SK-N-SH (cell line): Measurements from ENCODE around the gene KSR2. TPM values are rescaled to one million over a fixed set of nuclear protein-coding genes. Genes with fewer than 3 reads are reported as not detected.
A peak's percentile ranks its signal among the peaks of the same experiment; 100 is the strongest.

Experiments
- CTCF ChIA-PET: fragments of 300-600, 350-600 bp; formaldehyde crosslinking; extraction: SDS; loops from one replicate; lab custom pipeline; 2021; lab: Yijun Ruan, JAX
- POLR2A ChIA-PET: fragments of 350-600 bp; sonication (Branson Sonifier 250); formaldehyde crosslinking; extraction: SDS; loops from one replicate; lab custom pipeline; 2020; ENCODE audit warnings: antibody characterized with exemption, inconsistent platforms; lab: Yijun Ruan, JAX
- DNase-seq: peaks from one replicate; pipeline ENCODE4 v3.0.0; 2012
- H2AFZ ChIP-seq: fragments of 200-600 bp; sonication (generic); 2 replicates; pipeline ENCODE4 v1.8.1; 2016; ENCODE audit warnings: antibody characterized with exemption, mild to moderate bottlenecking, low read depth
- H3F3A ChIP-seq: fragments of 200-600 bp; sonication (generic); replicated peaks from 2 replicates; pipeline ENCODE3; 2016; ENCODE audit warnings: antibody characterized with exemption, mild to moderate bottlenecking; ENCODE audit not compliant: insufficient read depth
- H3K27ac ChIP-seq, 2 experiments: fragments of 200-500 bp in 1 of 2; fragments of 200-600 bp in 1 of 2; sonication (Bioruptor generic) in 1 of 2; sonication (generic), shearing (Covaris generic) in 1 of 2; 2 replicates each; pipeline versions ENCODE4 v1.5.1 to v1.6.1; 2014 to 2016; ENCODE audit warnings: low read depth in 2 of 2, inconsistent platforms in 1 of 2, low read length in 1 of 2, mild to moderate bottlenecking in 1 of 2, mixed read lengths in 1 of 2
- H3K27me3 ChIP-seq: fragments of 200-600 bp; sonication (generic), shearing (Covaris generic); 2 replicates; pipeline ENCODE4 v1.6.1; 2016; ENCODE audit warnings: mixed run types; ENCODE audit not compliant: insufficient read depth
- H3K36me3 ChIP-seq, 2 experiments: fragments of 200-500 bp in 1 of 2; fragments of 200-600 bp in 1 of 2; sonication (Bioruptor generic) in 1 of 2; sonication (generic) in 1 of 2; replicated peaks in 1 of 2; 2 replicates each; pipeline versions ENCODE3 to v1.5.1; 2014 to 2016; ENCODE audit warnings: low read length in 1 of 2, mild to moderate bottlenecking in 1 of 2; ENCODE audit not compliant: insufficient read depth in 2 of 2, control insufficient read depth in 1 of 2
- H3K4me1 ChIP-seq, 2 experiments: fragments of 200-500 bp in 1 of 2; fragments of 200-600 bp in 1 of 2; sonication (Bioruptor generic) in 1 of 2; sonication (generic), shearing (Covaris generic) in 1 of 2; 2 replicates each; pipeline versions ENCODE4 v1.5.1 to v1.6.1; 2014 to 2016; ENCODE audit warnings: low read depth in 1 of 2, low read length in 1 of 2, mixed run types in 1 of 2; ENCODE audit not compliant: insufficient read depth in 2 of 2, control insufficient read depth in 1 of 2
- H3K4me2 ChIP-seq: fragments of 200-600 bp; sonication (generic), shearing (Covaris generic); 2 replicates; pipeline ENCODE4 v1.6.1; 2017; ENCODE audit warnings: mixed run types
- H3K4me3 ChIP-seq, 2 experiments: fragments of 200-500 bp in 1 of 2; fragments of 200-600 bp in 1 of 2; sonication (Bioruptor generic) in 1 of 2; sonication (generic), shearing (Covaris generic) in 1 of 2; 2 replicates each; pipeline versions ENCODE4 v1.5.1 to v1.8.1; 2014 to 2016; ENCODE audit warnings: low read depth in 2 of 2, inconsistent platforms in 1 of 2, low read length in 1 of 2, mild to moderate bottlenecking in 1 of 2, mixed read lengths in 1 of 2, moderate library complexity in 1 of 2
- H3K79me2 ChIP-seq: fragments of 200-600 bp; sonication (generic); 2 replicates; pipeline ENCODE4 v1.8.1; 2017; ENCODE audit warnings: mild to moderate bottlenecking; ENCODE audit not compliant: insufficient read depth
- H3K9ac ChIP-seq: fragments of 200-600 bp; sonication (generic); 2 replicates; pipeline ENCODE4 v1.6.1; 2017; ENCODE audit warnings: mixed run types
- H3K9me2 ChIP-seq: fragments of 200-600 bp; sonication (generic); 2 replicates; pipeline ENCODE4 v1.6.1; 2017; ENCODE audit warnings: mixed run types
- H3K9me3 ChIP-seq: fragments of 200-600 bp; sonication (generic); 2 replicates; pipeline ENCODE4 v1.6.1; 2017; ENCODE audit warnings: mixed run types, mild to moderate bottlenecking, moderate library complexity
- H4K20me1 ChIP-seq: fragments of 200-600 bp; sonication (generic); 2 replicates; pipeline ENCODE4 v1.6.1; 2017; ENCODE audit warnings: mild to moderate bottlenecking, mixed run types; ENCODE audit not compliant: insufficient read depth
- EZH2phosphoT487 ChIP-seq: fragments of 200-600 bp; sonication (generic); IDR thresholded peaks from 2 replicates; pipeline ENCODE4 v1.6.1; 2017; ENCODE audit warnings: low read depth, mixed run types, mild to moderate bottlenecking, antibody characterized with exemption, moderate library complexity, borderline replicate concordance
- FOSL2 ChIP-seq: IDR thresholded peaks from 2 replicates; pipeline ENCODE4 v1.4.0; 2012; ENCODE audit warnings: low read depth, mild to moderate bottlenecking, moderate library complexity, borderline replicate concordance
- GATA2 ChIP-seq: sonication (generic); formaldehyde crosslinking; IDR thresholded peaks from 2 replicates; pipeline ENCODE4 v1.5.0; 2020; ENCODE audit warnings: mild to moderate bottlenecking, missing genetic modification reagents
- MXI1 ChIP-seq: IDR thresholded peaks from 2 replicates; pipeline ENCODE4 v1.6.1; 2012; ENCODE audit warnings: mild to moderate bottlenecking, low read depth, low read length, improper control_type of control experiment
- NFIC ChIP-seq: IDR thresholded peaks from 2 replicates; pipeline ENCODE4 v1.4.0; 2012; ENCODE audit warnings: borderline replicate concordance
- NRF1 ChIP-seq: IDR thresholded peaks from 2 replicates; pipeline ENCODE4 v1.6.1; 2012; ENCODE audit warnings: low read depth, mild to moderate bottlenecking, low read length
- POLR2AphosphoS5 ChIP-seq: IDR thresholded peaks from 2 replicates; pipeline ENCODE4 v1.6.1; 2012; ENCODE audit warnings: low read depth, low read length
- RAD21 ChIP-seq: IDR thresholded peaks from 2 replicates; pipeline ENCODE4 v1.6.1; 2012; ENCODE audit warnings: mild to moderate bottlenecking, low read length
- RCOR1 ChIP-seq: fragments of 150-350 bp; IDR thresholded peaks from 2 replicates; pipeline ENCODE4 v1.6.1; 2017; ENCODE audit warnings: antibody characterized with exemption, low read length
- RXRA ChIP-seq: IDR thresholded peaks from 2 replicates; pipeline ENCODE4 v1.4.0; 2012; ENCODE audit warnings: low read depth, mild to moderate bottlenecking, borderline replicate concordance
- SIN3A ChIP-seq: IDR thresholded peaks from 2 replicates; pipeline ENCODE4 v1.6.1; 2012; ENCODE audit warnings: low read depth, mild to moderate bottlenecking, low read length, moderate library complexity, borderline replicate concordance
- SMC3 ChIP-seq: IDR thresholded peaks from 2 replicates; pipeline ENCODE4 v1.6.1; 2012; ENCODE audit warnings: low read depth, low read length, improper control_type of control experiment
- WGBS: methylation state at CpG from one replicate; pipeline ENCODE4 v1.1.6; 2017; ENCODE audit warnings: low lambda C conversion rate; 5-methylcytosine and 5-hydroxymethylcytosine counted together
- polyA plus RNA-seq, 3 experiments: library from polyadenylated mRNA; depleted of rRNA; stranded (reverse); fragments of >200 nt; gene quantifications; 2 replicates each; pipeline ENCODE4 v1.2.3, GENCODE V29; 2012
- TF ChIP-seq, protein P1 (sequence below): IDR thresholded peaks from 2 replicates; pipeline ENCODE4 v1.4.0; 2012; ENCODE audit warnings: low read depth, borderline replicate concordance
- TF ChIP-seq, protein P2 (sequence below): IDR thresholded peaks from 2 replicates; pipeline ENCODE4 v1.6.1; 2012; ENCODE audit warnings: mild to moderate bottlenecking, low read depth, low read length, moderate library complexity
- TF ChIP-seq, protein P3 (sequence below): fragments of 200-600 bp; sonication (generic); IDR thresholded peaks from 2 replicates; pipeline ENCODE4 v1.6.1; 2017; ENCODE audit warnings: antibody characterized with exemption, mild to moderate bottlenecking, moderate library complexity

KSR2 gene
- polyA plus RNA-seq, 1 of the 3 experiments (the other 2 are of a cell fraction) = 0.12 TPM

DNA sequence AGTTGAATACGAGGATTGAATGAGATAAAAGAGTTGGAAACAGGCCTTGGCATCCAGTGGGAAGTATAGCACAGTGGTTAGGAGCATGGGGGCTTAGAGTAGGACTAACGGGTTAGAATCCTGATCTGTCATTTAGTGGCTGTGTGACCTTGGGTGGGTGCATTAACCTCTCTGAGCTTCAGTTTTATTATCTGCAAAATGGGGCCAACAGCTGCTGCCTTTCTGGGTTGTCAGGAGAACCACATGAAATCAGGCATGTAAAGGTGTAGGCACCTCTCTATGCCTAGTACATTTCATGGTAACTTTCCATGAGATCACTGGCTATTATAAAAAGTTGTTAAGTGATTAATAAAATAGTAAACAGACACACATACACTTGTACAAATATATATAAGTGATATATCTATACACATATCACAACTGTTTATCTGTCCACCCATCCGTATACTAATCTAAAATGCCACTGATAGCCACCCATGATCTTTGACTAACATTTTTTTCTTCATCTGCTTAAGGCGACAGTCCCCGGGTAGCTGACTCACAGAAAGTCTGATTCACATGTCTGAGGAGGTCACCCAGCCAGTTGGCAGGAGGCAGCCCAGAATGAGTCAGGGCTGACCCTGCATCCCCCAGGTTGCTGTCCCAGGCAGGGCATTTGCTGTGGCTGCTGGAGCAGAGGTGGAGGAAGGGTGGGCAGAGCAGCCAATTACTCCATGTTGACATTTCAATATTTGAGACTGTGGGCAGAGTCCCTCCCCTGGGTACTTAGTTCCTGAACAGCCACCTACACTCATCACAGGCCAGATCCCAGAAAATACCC lies 481.7 kb downstream of the KSR2 start:
- DNase-seq = no peak
- peaks cover 5% of the 10 kb centered on the region in 2 experiments; a peak in 2 of 4 replicates for H3K4me1 ChIP-seq
- peak overlapping the region; percentile 45; the same call in 1 of the 2 replicates for H3K4me2 ChIP-seq
- POLR2A ChIA-PET = no interaction called here
- no peaks in the 10 kb centered on the region for H4K20me1 ChIP-seq
- no peaks in the 10 kb centered on the region for H3K9me2 ChIP-seq
- peaks cover 11% of the 10 kb centered on the region for H3F3A ChIP-seq
- TF ChIP-seq EZH2phosphoT487 (no peak), NFIC (peak; percentile 53; the same call in 1 of the 2 replicates), RXRA (peak; percentile 19; the same call in 1 of the 2 replicates), FOSL2 (peak; percentile 68), RCOR1 (no peak), GATA2 (CRISPR knock-in tag) (no peak), POLR2AphosphoS5 (no peak)
- TF ChIP-seq, protein P1, sequence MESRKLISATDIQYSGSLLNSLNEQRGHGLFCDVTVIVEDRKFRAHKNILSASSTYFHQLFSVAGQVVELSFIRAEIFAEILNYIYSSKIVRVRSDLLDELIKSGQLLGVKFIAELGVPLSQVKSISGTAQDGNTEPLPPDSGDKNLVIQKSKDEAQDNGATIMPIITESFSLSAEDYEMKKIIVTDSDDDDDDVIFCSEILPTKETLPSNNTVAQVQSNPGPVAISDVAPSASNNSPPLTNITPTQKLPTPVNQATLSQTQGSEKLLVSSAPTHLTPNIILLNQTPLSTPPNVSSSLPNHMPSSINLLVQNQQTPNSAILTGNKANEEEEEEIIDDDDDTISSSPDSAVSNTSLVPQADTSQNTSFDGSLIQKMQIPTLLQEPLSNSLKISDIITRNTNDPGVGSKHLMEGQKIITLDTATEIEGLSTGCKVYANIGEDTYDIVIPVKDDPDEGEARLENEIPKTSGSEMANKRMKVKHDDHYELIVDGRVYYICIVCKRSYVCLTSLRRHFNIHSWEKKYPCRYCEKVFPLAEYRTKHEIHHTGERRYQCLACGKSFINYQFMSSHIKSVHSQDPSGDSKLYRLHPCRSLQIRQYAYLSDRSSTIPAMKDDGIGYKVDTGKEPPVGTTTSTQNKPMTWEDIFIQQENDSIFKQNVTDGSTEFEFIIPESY = no peak
- CTCF ChIA-PET = interaction anchor here (1.3 kb wide), 1 partner anchor 14 kb away, joined by 6 read pairs; no protein-coding TSS in a partner anchor
- no peaks in the 10 kb centered on the region for H3K9me3 ChIP-seq
- no peak overlapping the region for H3K9ac ChIP-seq
- no peaks in the 10 kb centered on the region for H3K27me3 ChIP-seq
- H3K36me3 ChIP-seq = no peaks in the 10 kb centered on the region
- no peak overlapping the region for H2AFZ ChIP-seq
- peak overlapping the region in 1 of 2 experiments; percentile 49; a peak in 1 of 4 replicates for H3K27ac ChIP-seq
- H3K79me2 ChIP-seq = no peaks in the 10 kb centered on the region
- H3K4me3 ChIP-seq = peak overlapping the region in 1 of 2 experiments; percentile 24; a peak in 1 of 4 replicates
- WGBS = 23% methylated on average over 5 of the region's 5 CpGs

DNA sequence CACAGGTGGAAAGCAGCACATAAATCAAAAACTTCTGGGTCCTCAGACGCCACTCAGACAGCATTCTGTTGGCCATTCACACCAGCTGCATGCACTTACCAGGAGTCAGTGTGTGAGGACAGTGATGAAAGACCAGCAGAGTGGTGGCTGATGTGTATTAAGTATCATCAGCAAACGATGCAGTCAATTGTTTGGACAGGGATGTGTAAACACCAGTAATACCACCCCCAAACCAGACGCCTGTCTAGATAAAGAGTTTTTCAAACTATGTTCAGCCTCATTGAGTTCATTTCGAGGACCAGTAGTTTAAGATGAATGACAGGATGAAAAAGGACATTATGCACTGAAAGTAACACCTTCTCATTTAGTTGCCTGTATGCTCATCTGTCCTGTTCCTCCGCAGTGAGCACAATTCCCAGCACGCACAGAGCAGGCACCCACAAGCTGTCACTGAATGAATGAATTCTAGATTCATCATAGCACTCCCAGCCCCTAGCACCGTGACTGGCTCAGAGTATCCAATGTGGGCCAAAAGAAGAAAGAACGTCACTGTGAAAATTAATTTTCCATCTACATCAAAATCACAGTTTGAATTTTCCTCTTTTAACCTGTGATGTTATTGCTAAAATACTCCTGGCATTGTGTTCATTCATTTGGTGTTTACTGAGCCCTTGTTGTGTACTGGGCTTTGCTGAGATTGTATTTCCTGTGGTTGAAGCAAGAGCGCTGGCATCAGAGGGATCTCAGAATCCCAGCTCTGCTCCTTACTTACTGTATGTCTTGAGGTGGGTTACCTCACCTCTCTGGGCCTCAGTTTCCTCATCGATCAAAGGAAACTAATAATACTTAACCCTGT lies 482.6 kb downstream of the KSR2 start:
- DNase-seq = no peak
- no peak overlapping the region for H3K4me2 ChIP-seq
- H3K9me2 ChIP-seq = no peaks in the 10 kb centered on the region
- H3K9me3 ChIP-seq = no peaks in the 10 kb centered on the region
- 61% methylated on average over 10 of the region's 10 CpGs for WGBS
- H3K27me3 ChIP-seq = no peaks in the 10 kb centered on the region
- H3K9ac ChIP-seq = no peak overlapping the region
- no peaks in the 10 kb centered on the region for H3K79me2 ChIP-seq
- no peaks in the 10 kb centered on the region for H4K20me1 ChIP-seq
- H3K36me3 ChIP-seq = no peaks in the 10 kb centered on the region
- POLR2A ChIA-PET = no interaction called here
- H3K4me1 ChIP-seq = peaks cover 0 to 5% of the 10 kb centered on the region in 2 experiments; a peak in 2 of 4 replicates
- peaks cover 11% of the 10 kb centered on the region for H3F3A ChIP-seq
- H2AFZ ChIP-seq = no peak overlapping the region
- TF ChIP-seq SIN3A (no peak), RAD21 (no peak), EZH2phosphoT487 (no peak), SMC3 (no peak), NRF1 (no peak), FOSL2 (no peak), MXI1 (no peak)
- TF ChIP-seq, protein P2, sequence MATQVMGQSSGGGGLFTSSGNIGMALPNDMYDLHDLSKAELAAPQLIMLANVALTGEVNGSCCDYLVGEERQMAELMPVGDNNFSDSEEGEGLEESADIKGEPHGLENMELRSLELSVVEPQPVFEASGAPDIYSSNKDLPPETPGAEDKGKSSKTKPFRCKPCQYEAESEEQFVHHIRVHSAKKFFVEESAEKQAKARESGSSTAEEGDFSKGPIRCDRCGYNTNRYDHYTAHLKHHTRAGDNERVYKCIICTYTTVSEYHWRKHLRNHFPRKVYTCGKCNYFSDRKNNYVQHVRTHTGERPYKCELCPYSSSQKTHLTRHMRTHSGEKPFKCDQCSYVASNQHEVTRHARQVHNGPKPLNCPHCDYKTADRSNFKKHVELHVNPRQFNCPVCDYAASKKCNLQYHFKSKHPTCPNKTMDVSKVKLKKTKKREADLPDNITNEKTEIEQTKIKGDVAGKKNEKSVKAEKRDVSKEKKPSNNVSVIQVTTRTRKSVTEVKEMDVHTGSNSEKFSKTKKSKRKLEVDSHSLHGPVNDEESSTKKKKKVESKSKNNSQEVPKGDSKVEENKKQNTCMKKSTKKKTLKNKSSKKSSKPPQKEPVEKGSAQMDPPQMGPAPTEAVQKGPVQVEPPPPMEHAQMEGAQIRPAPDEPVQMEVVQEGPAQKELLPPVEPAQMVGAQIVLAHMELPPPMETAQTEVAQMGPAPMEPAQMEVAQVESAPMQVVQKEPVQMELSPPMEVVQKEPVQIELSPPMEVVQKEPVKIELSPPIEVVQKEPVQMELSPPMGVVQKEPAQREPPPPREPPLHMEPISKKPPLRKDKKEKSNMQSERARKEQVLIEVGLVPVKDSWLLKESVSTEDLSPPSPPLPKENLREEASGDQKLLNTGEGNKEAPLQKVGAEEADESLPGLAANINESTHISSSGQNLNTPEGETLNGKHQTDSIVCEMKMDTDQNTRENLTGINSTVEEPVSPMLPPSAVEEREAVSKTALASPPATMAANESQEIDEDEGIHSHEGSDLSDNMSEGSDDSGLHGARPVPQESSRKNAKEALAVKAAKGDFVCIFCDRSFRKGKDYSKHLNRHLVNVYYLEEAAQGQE = no peak
- TF ChIP-seq, protein P3, sequence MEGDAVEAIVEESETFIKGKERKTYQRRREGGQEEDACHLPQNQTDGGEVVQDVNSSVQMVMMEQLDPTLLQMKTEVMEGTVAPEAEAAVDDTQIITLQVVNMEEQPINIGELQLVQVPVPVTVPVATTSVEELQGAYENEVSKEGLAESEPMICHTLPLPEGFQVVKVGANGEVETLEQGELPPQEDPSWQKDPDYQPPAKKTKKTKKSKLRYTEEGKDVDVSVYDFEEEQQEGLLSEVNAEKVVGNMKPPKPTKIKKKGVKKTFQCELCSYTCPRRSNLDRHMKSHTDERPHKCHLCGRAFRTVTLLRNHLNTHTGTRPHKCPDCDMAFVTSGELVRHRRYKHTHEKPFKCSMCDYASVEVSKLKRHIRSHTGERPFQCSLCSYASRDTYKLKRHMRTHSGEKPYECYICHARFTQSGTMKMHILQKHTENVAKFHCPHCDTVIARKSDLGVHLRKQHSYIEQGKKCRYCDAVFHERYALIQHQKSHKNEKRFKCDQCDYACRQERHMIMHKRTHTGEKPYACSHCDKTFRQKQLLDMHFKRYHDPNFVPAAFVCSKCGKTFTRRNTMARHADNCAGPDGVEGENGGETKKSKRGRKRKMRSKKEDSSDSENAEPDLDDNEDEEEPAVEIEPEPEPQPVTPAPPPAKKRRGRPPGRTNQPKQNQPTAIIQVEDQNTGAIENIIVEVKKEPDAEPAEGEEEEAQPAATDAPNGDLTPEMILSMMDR = no peak
- peak overlapping the region in 1 of 2 experiments; percentile 21; a peak in 1 of 4 replicates for H3K27ac ChIP-seq
- CTCF ChIA-PET = interaction anchor here (1.3 kb wide), 1 partner anchor 13 kb away, joined by 6 read pairs; no protein-coding TSS in a partner anchor
- no peak overlapping the region for H3K4me3 ChIP-seq
